ENCODE results near the gene KCND3. TPM values are rescaled to one million over a fixed set of nuclear protein-coding genes. Genes with fewer than 3 reads are reported as not detected.

Gene KCND3
- total RNA-seq, 2 experiments from 2014 or later: not detected

DNA sequence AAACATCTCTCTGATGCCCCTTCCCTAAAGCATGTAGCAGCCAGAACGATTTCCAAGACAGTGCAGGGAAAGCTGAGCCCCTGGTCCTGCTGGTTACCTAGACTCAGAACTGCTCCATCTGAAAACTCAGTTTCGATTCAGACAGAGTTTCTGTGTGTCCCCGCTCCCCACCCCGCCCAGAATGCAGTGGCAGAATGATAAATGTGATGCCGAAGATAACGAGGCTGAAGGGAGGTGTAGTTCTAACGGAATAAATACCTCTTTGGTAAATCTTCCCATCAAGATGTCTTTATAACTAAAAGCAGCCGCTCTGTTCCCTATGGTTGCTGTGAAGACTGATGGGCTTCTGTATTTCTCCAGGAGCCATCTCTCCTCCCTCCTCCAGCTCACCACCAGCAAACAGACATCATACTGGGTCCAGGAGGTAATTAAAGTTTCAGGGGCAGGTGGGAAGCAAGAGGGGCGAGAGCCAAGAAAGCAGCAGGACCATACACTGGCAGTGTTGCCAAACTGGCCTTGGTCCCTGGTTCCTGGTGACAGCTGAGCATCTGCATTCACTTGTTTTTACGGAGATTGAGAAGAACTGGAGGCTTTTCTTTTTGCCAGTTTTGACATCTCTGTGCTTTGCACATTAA, 156.8 kb downstream of the KCND3 start:
- Mint-ChIP-seq H3K9me3 (ENCODE audit: low read depth) (no peaks in the 10 kb centered on the region), H3K36me3 (ENCODE audit: low read depth) (no peaks in the 10 kb centered on the region), H3K27me3 (peaks cover 20% of the 10 kb centered on the region), H3K4me1 (no peaks in the 10 kb centered on the region), H3K4me3 (no peak overlapping the region), H3K27ac (no peak overlapping the region)
- ChIA-PET POLR2A (no interaction called here), CTCF (no interaction called here)
- ATAC-seq: no peak
- DNase-seq: no peak
- intact Hi-C loops (cut with DNase I, micrococcal nuclease): no loop called here

- H3K36me3 Mint-ChIP-seq (ENCODE audit: low read depth): no peaks in the 10 kb centered on the region
- H3K9me3 Mint-ChIP-seq (ENCODE audit: low read depth): no peaks in the 10 kb centered on the region
- no peak for DNase-seq
- peaks cover 21% of the 10 kb centered on the region for H3K27me3 Mint-ChIP-seq
- no peak overlapping the region for H3K4me3 Mint-ChIP-seq
- no peak overlapping the region for H3K27ac Mint-ChIP-seq
- CTCF ChIA-PET: no interaction called here
- POLR2A ChIA-PET: no interaction called here
- intact Hi-C loops (cut with DNase I, micrococcal nuclease): no loop called here
- no peak for ATAC-seq
- H3K4me1 Mint-ChIP-seq: no peaks in the 10 kb centered on the region
Measured at GRCh38 chr1:111831153-111831552, 158.3 kb downstream of the KCND3 start.

DNA sequence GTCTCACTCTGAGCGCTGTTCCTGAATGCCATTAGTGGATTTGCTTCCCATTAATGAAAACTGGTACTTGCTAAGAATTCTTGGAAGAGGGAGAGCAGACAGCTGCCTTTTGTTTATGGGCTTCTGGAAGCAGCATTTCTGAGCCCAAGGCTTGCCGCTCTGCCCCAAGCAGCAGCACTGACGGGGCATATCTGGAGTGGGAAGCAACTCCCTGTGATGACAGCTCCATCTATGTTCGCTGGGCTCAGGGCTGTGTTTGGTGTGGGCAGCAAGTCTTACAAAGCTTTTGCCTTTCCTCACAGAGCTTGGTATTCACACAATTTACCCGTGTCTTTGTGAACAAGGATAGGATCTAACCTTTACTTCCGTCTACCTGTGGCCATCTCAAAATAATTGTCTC, 161.5 kb downstream of the KCND3 start:
- H3K27ac Mint-ChIP-seq: no peak overlapping the region
- no peaks in the 10 kb centered on the region for H3K4me1 Mint-ChIP-seq
- H3K9me3 Mint-ChIP-seq (ENCODE audit: low read depth): peaks cover 2% of the 10 kb centered on the region
- POLR2A ChIA-PET: no interaction called here
- H3K27me3 Mint-ChIP-seq: peaks cover 21% of the 10 kb centered on the region
- DNase-seq (no peak), ATAC-seq (no peak)
- no peak overlapping the region for H3K4me3 Mint-ChIP-seq
- CTCF ChIA-PET: no interaction called here
- intact Hi-C loops (cut with DNase I, micrococcal nuclease): no loop called here
- H3K36me3 Mint-ChIP-seq (ENCODE audit: low read depth): no peaks in the 10 kb centered on the region

GRCh38 chr1:111826278-111826677, 163.2 kb downstream of the KCND3 start:
- Mint-ChIP-seq H3K9me3 (ENCODE audit: low read depth) (peaks cover 2% of the 10 kb centered on the region), H3K36me3 (ENCODE audit: low read depth) (no peaks in the 10 kb centered on the region), H3K27ac (no peak overlapping the region), H3K4me1 (no peaks in the 10 kb centered on the region), H3K27me3 (peaks cover 24% of the 10 kb centered on the region), H3K4me3 (no peak overlapping the region)
- ATAC-seq (no peak), DNase-seq (no peak)
- intact Hi-C loops (cut with DNase I, micrococcal nuclease): no loop called here
- ChIA-PET POLR2A (no interaction called here), CTCF (interaction anchor here (0.7 to 1.7 kb wide), 3 partner anchors 10 to 491 kb away, joined by 3 to 6 read pairs (median 3); no protein-coding TSS in a partner anchor)

GRCh38 chr1:111825217-111825616, 164.3 kb downstream of the KCND3 start:
- Mint-ChIP-seq H3K36me3 (ENCODE audit: low read depth) (no peaks in the 10 kb centered on the region), H3K4me3 (no peak overlapping the region)
- intact Hi-C loops (cut with DNase I, micrococcal nuclease): no loop called here

GRCh38 chr1:111822138-111822537, 167.3 kb downstream of the KCND3 start:
- intact Hi-C loops (cut with DNase I, micrococcal nuclease): no loop called here
- ChIA-PET POLR2A (no interaction called here), CTCF (interaction anchor here (0.7 kb wide), 1 partner anchor 291 kb away, joined by 3 read pairs; no protein-coding TSS in a partner anchor)
- Mint-ChIP-seq H3K27ac (no peak overlapping the region), H3K4me1 (no peaks in the 10 kb centered on the region), H3K9me3 (ENCODE audit: low read depth) (peaks cover 2% of the 10 kb centered on the region), H3K4me3 (no peak overlapping the region), H3K27me3 (peaks cover 11% of the 10 kb centered on the region), H3K36me3 (ENCODE audit: low read depth) (no peaks in the 10 kb centered on the region)
- ATAC-seq (no peak), DNase-seq (no peak)

More at GRCh38 chr1:111825217-111825616, 164.3 kb downstream of the KCND3 start:
- ChIA-PET CTCF (interaction anchor here (1.7 kb wide), 1 partner anchor 9 kb away, joined by 6 read pairs; no protein-coding TSS in a partner anchor), POLR2A (no interaction called here)
- peaks cover 21% of the 10 kb centered on the region for H3K27me3 Mint-ChIP-seq
- no peaks in the 10 kb centered on the region for H3K4me1 Mint-ChIP-seq
- peaks cover 2% of the 10 kb centered on the region for H3K9me3 Mint-ChIP-seq (ENCODE audit: low read depth)
- no peak for ATAC-seq
- no peak for DNase-seq
- no peak overlapping the region for H3K27ac Mint-ChIP-seq

DNA sequence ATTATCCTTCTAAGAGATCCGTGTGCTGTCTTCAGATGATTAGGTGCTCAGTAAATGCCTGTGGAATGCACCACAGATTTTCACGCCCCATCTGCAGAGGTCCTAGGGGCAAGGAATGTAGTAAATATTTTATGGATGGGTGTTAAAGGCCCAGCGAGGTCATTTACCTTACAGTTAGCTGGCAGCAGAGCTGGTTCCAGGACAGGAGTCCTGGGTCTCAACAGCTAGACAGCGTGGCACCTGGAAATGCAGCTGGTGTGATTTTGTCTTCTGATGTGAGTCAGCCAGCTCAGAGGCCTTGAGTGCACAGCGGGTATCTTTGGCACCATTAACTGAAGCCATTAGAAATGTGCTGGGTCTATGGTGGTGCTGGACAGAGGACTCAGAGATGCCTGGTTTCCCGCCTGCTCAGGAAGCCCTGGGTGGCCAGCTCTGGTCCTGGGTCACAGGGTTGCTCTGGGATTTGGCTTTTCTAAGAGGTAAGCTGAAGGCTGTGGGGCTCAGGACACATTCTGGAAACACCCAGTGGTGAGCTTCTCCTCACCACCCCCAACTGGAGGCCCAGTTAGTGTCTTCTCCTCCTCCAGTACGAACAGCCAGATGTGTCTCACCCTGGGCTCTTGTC, 168.2 kb downstream of the KCND3 start:
- Mint-ChIP-seq H3K27ac (no peak overlapping the region), H3K9me3 (ENCODE audit: low read depth) (peaks cover 2% of the 10 kb centered on the region), H3K4me1 (no peaks in the 10 kb centered on the region), H3K27me3 (peaks cover 9% of the 10 kb centered on the region), H3K36me3 (ENCODE audit: low read depth) (no peaks in the 10 kb centered on the region), H3K4me3 (no peak overlapping the region)
- intact Hi-C loops (cut with DNase I, micrococcal nuclease): no loop called here
- no peak for DNase-seq
- no peak for ATAC-seq
- ChIA-PET CTCF (no interaction called here), POLR2A (no interaction called here)

GRCh38 chr1:111819566-111820263, 169.8 kb downstream of the KCND3 start:
- ChIA-PET POLR2A (interaction anchor here (0.6 kb wide), 1 partner anchor 1468 kb away, joined by 6 read pairs; no protein-coding TSS in a partner anchor), CTCF (interaction anchor here (0.6 kb wide), 1 partner anchor 53 kb away, joined by 4 read pairs; no protein-coding TSS in a partner anchor)
- Mint-ChIP-seq H3K9me3 (ENCODE audit: low read depth) (no peaks in the 10 kb centered on the region), H3K4me1 (no peaks in the 10 kb centered on the region), H3K4me3 (no peak overlapping the region), H3K36me3 (ENCODE audit: low read depth) (no peaks in the 10 kb centered on the region), H3K27me3 (peaks cover 8% of the 10 kb centered on the region), H3K27ac (no peak overlapping the region)
- DNase-seq: no peak
- intact Hi-C loops (cut with DNase I, micrococcal nuclease): no loop called here
- ATAC-seq: no peak

DNA sequence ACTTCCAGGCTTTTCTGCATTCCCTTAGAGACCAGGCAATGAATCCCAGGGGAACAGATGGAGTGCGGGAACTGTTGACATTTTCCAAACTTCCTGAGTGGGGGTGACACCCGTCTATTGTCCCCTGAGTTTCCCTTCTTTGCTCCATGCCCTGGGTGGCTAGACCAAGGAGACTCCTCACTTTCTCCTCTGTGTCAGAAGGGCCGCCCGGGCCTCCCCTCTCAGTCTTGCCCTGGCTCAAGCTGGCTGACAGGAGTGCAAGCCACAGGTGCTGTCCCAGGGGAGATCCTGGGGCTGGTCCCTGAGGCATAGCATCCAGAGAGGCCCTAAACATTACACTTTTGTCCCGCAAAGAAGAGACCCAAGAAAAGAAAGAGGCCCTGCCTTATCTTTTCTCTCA, 170.9 kb downstream of the KCND3 start:
- no peak for DNase-seq
- Mint-ChIP-seq H3K9me3 (ENCODE audit: low read depth) (no peaks in the 10 kb centered on the region), H3K4me1 (no peaks in the 10 kb centered on the region), H3K36me3 (ENCODE audit: low read depth) (no peaks in the 10 kb centered on the region), H3K27me3 (peaks cover 8% of the 10 kb centered on the region), H3K27ac (no peak overlapping the region), H3K4me3 (no peak overlapping the region)
- intact Hi-C loops (cut with DNase I, micrococcal nuclease): no loop called here
- POLR2A ChIA-PET: no interaction called here
- ATAC-seq: no peak
- CTCF ChIA-PET: no interaction called here

DNA sequence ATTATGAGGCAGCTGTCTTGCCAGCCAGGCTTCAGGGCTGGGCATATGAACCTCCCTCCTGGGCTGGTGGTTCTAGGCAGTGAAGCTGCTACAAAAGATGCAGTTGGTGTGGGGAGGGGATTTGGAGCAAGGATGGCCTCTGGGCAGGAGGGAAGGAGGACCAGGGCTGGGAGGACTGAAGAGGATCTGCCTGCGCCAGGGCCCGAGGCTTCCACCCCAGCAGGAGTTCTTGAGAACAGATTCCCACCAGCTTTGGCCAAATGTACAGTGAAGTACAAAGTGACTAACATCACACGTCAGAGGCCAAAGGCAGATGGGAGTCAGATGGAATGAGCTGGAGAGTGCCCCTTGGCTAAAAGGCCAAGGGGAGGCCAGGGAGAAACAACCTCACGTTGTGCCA, 171.4 kb downstream of the KCND3 start:
- CTCF ChIA-PET: interaction anchor here (1.8 kb wide), 1 partner anchor 48 kb away, joined by 6 read pairs; no protein-coding TSS in a partner anchor

GRCh38 chr1:111814642-111815041, 174.8 kb downstream of the KCND3 start:
- ChIA-PET CTCF (no interaction called here), POLR2A (no interaction called here)
- Mint-ChIP-seq H3K4me1 (no peaks in the 10 kb centered on the region), H3K27me3 (peaks cover 2% of the 10 kb centered on the region), H3K36me3 (ENCODE audit: low read depth) (no peaks in the 10 kb centered on the region), H3K4me3 (no peak overlapping the region), H3K9me3 (ENCODE audit: low read depth) (no peaks in the 10 kb centered on the region), H3K27ac (no peak overlapping the region)
- intact Hi-C loops (cut with DNase I, micrococcal nuclease): no loop called here
- no peak for DNase-seq
- ATAC-seq: no peak

More for the DNA sequence above, 171.4 kb downstream of the KCND3 start:
- peaks cover 8% of the 10 kb centered on the region for H3K27me3 Mint-ChIP-seq
- H3K4me1 Mint-ChIP-seq: no peaks in the 10 kb centered on the region
- H3K9me3 Mint-ChIP-seq (ENCODE audit: low read depth): no peaks in the 10 kb centered on the region
- DNase-seq (no peak), ATAC-seq (no peak)
- no peaks in the 10 kb centered on the region for H3K36me3 Mint-ChIP-seq (ENCODE audit: low read depth)
- POLR2A ChIA-PET: no interaction called here
- no peak overlapping the region for H3K27ac Mint-ChIP-seq
- intact Hi-C loops (cut with DNase I, micrococcal nuclease): no loop called here
- H3K4me3 Mint-ChIP-seq: no peak overlapping the region

GRCh38 chr1:111814305-111814628, 175.2 kb downstream of the KCND3 start:
- H3K27ac Mint-ChIP-seq: no peak overlapping the region
- H3K4me1 Mint-ChIP-seq: no peaks in the 10 kb centered on the region
- POLR2A ChIA-PET: no interaction called here
- CTCF ChIA-PET: no interaction called here
- intact Hi-C loops (cut with DNase I, micrococcal nuclease): no loop called here
- peaks cover 2% of the 10 kb centered on the region for H3K27me3 Mint-ChIP-seq
- no peak overlapping the region for H3K4me3 Mint-ChIP-seq
- DNase-seq (no peak), ATAC-seq (no peak)
- no peaks in the 10 kb centered on the region for H3K36me3 Mint-ChIP-seq (ENCODE audit: low read depth)
- H3K9me3 Mint-ChIP-seq (ENCODE audit: low read depth): no peaks in the 10 kb centered on the region
